Measurements from ENCODE around the gene SP1. TPM values are rescaled to one million over a fixed set of nuclear protein-coding genes. Genes with fewer than 3 reads are reported as not detected.

Gene SP1
- total RNA-seq, 1 experiment from 2014 or later, result 87.2 TPM

- TF ChIP-seq, protein P1, sequence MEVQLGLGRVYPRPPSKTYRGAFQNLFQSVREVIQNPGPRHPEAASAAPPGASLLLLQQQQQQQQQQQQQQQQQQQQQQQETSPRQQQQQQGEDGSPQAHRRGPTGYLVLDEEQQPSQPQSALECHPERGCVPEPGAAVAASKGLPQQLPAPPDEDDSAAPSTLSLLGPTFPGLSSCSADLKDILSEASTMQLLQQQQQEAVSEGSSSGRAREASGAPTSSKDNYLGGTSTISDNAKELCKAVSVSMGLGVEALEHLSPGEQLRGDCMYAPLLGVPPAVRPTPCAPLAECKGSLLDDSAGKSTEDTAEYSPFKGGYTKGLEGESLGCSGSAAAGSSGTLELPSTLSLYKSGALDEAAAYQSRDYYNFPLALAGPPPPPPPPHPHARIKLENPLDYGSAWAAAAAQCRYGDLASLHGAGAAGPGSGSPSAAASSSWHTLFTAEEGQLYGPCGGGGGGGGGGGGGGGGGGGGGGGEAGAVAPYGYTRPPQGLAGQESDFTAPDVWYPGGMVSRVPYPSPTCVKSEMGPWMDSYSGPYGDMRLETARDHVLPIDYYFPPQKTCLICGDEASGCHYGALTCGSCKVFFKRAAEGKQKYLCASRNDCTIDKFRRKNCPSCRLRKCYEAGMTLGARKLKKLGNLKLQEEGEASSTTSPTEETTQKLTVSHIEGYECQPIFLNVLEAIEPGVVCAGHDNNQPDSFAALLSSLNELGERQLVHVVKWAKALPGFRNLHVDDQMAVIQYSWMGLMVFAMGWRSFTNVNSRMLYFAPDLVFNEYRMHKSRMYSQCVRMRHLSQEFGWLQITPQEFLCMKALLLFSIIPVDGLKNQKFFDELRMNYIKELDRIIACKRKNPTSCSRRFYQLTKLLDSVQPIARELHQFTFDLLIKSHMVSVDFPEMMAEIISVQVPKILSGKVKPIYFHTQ (CRISPR knock-in tag; IDR thresholded peaks at IDR 0.05), result no peak
- TF ChIP-seq JAZF1 (CRISPR knock-in tag; IDR thresholded peaks at IDR 0.05) (no peak), EMX1 (CRISPR knock-in tag; IDR thresholded peaks at IDR 0.05) (no peak), FOXP4 (CRISPR knock-in tag; IDR thresholded peaks at IDR 0.05) (no peak), ARID4B (CRISPR knock-in tag; IDR thresholded peaks at IDR 0.05; ENCODE audit: borderline replicate concordance) (no peak), FOXP1 (CRISPR knock-in tag; IDR thresholded peaks at IDR 0.05; ENCODE audit: borderline replicate concordance) (no peak)
- TF ChIP-seq, protein P2, sequence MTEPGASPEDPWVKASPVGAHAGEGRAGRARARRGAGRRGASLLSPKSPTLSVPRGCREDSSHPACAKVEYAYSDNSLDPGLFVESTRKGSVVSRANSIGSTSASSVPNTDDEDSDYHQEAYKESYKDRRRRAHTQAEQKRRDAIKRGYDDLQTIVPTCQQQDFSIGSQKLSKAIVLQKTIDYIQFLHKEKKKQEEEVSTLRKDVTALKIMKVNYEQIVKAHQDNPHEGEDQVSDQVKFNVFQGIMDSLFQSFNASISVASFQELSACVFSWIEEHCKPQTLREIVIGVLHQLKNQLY (CRISPR knock-in tag; IDR thresholded peaks at IDR 0.05), result no peak
Measured at GRCh38 chr12:53334822-53335221, 45.2 kb upstream of the SP1 start (continued).

DNA sequence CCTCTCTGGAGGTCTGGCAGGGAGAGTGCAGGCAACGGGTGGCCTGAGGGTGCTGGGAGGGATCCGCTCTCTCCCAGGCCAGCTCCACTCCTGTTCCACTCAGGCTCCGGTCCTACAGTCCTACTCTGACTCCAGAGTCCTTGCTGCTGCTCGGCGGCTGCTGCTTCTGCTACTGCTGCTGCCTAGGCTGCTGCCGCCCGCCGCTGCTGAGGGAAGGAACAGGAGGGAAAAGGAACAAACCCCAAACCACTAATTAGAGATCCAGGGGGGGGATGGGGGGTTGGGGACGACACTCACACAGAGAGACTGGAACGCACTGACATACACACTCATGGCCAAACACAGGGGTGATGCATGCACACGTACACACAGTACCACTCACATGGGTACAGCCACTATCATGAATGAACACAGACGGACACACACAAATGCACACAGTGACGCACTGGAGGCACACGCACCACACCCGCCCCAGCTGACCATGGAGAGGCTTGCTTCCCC is 43.7 kb upstream of the SP1 start, which contains the start of gene SP7:
Gene SP7 (minus strand): TSS at position 174 of the 501 bp plus-strand sequence. CDS start 708 bp downstream, outside the sequence.
- ATAC-seq (peak; percentile 21), DNase-seq (ENCODE audit: low spot score) (no peak)
- Mint-ChIP-seq H3K36me3 (no peaks in the 10 kb centered on the region), H3K4me1 (peaks cover 15% of the 10 kb centered on the region), H3K4me3 (no peak within 1 kb of the TSS), H3K27me3 (ENCODE audit: low read depth) (peaks cover 41% of the 10 kb centered on the region), H3K27ac (no peak within 1 kb of the TSS), H3K9me3 (no peaks in the 10 kb centered on the region)
- ChIA-PET CTCF (interaction anchor here (1.3 to 2.5 kb wide), 4 partner anchors 9 to 16 kb away, joined by 6 to 20 read pairs (median 18); partner anchors contain the start of gene AAAS), POLR2A (interaction anchor here (0.5 to 1.7 kb wide), 2 partner anchors 9 to 55 kb away, joined by 6 read pairs; no protein-coding TSS in a partner anchor)
- no peak for TF ChIP-seq SP1 (CRISPR knock-in tag; conservative IDR thresholded peaks at IDR 0.05)

DNA sequence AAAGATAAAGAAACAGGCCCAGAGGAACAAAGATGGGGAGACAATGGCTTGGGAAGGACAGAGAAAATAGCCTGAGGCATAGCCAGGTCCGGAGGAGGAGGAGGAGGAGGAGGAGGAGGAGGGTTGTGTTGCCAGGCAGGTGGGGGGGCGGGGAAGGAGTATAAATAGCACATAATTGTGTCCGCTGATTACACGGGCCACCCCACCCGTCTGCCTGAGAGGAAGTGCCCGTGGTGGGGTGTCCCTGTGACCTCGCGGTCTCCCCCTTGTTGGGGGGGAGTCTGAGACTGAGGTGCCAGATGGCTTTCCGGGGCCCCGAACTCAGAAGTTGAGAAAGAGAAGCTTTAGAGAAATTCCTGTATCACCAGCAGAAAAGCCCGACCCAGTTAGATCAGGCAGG is 42.0 kb upstream of the SP1 start:
- ChIA-PET POLR2A (no interaction called here), CTCF (interaction anchor here (1.2 to 1.4 kb wide), 2 partner anchors 17 kb away, joined by 5 to 6 read pairs; partner anchors contain the start of gene AAAS)
- H3K27ac Mint-ChIP-seq, result no peak overlapping the region
- TF ChIP-seq GABPB1 (CRISPR knock-in tag; IDR thresholded peaks at IDR 0.05), result no peak
- no peak for TF ChIP-seq NFYB (CRISPR knock-in tag; conservative IDR thresholded peaks at IDR 0.05; ENCODE audit: low read depth)
- no peak for TF ChIP-seq ARID4B (CRISPR knock-in tag; IDR thresholded peaks at IDR 0.05; ENCODE audit: borderline replicate concordance)
- TF ChIP-seq MAX (CRISPR knock-in tag; IDR thresholded peaks at IDR 0.05), result no peak
- TF ChIP-seq ZNF281 (CRISPR knock-in tag; IDR thresholded peaks at IDR 0.05), result no peak
- peaks cover 15% of the 10 kb centered on the region for H3K4me1 Mint-ChIP-seq
- peaks cover 46% of the 10 kb centered on the region for H3K27me3 Mint-ChIP-seq (ENCODE audit: low read depth)
- ATAC-seq, result no peak
- no peaks in the 10 kb centered on the region for H3K9me3 Mint-ChIP-seq
- DNase-seq (ENCODE audit: low spot score), result no peak
- no peak overlapping the region for H3K4me3 Mint-ChIP-seq
- H3K36me3 Mint-ChIP-seq, result no peaks in the 10 kb centered on the region
